Prostate gland (tissue), 2 donors: ENCODE measurements around the gene CCDC192. TPM values are rescaled to one million over a fixed set of nuclear protein-coding genes. Genes with fewer than 3 reads are reported as not detected.
"Not testable (repeated sequence)": the region's sequence is repeated elsewhere in the genome, so short reads cannot be mapped to it uniquely, and the experiment has no call there.

ENCODE experiments used
- DNase-seq: peaks from one replicate; pipeline ENCODE4 v3.0.0-alpha.2; 2019; ENCODE audit warnings: low spot score
- H3K27ac ChIP-seq, 2 donors: fragments of 200-600 bp; sonication (generic); 2 replicates each; pipeline ENCODE4 v1.5.1; 2017 to 2019
- H3K27me3 ChIP-seq: fragments of 200-600 bp; sonication (generic); replicated peaks from 2 replicates; pipeline ENCODE4 v1.5.1; 2019; ENCODE audit not compliant: insufficient read depth
- H3K36me3 ChIP-seq, 2 donors: fragments of 200-600 bp; sonication (generic); 1 replicate in 1 of 2; 2 replicates in 1 of 2; pipeline versions ENCODE4 v1.5.1 to v1.8.1; 2017 to 2019
- H3K4me1 ChIP-seq: fragments of 200-600 bp; sonication (generic); replicated peaks from 2 replicates; pipeline ENCODE4 v1.5.1; 2019
- H3K4me3 ChIP-seq, 2 donors: fragments of 200-600 bp; sonication (generic); 2 replicates each; pipeline ENCODE4 v1.5.1; 2017 to 2019
- H3K9me3 ChIP-seq: fragments of 200-600 bp; sonication (generic); 2 replicates; pipeline ENCODE4 v1.5.1; 2017
- CTCF ChIP-seq, 4 experiments: fragments of 200-600 bp in 2 of 4; fragments of 450-650 bp in 2 of 4; sonication (generic) in 2 of 4; IDR thresholded peaks; 1 replicate in 3 of 4; 2 replicates in 1 of 4; pipeline ENCODE4 v1.5.1; 2016 to 2019; ENCODE audit warnings: antibody characterized with exemption in 4 of 4, mild to moderate bottlenecking in 2 of 4, moderate library complexity in 2 of 4
- POLR2A ChIP-seq: fragments of 450-650 bp; IDR thresholded peaks from one replicate; pipeline ENCODE4 v1.6.1; 2016; ENCODE audit warnings: antibody characterized with exemption, mild to moderate bottlenecking
- POLR2AphosphoS5 ChIP-seq: sonication (generic); formaldehyde crosslinking; IDR thresholded peaks from one replicate; pipeline ENCODE4 v1.6.1; 2017; ENCODE audit warnings: antibody characterized with exemption
- WGBS: methylation state at CpG from one replicate; pipeline ENCODE4 v1.1.5; 2018; 5-methylcytosine and 5-hydroxymethylcytosine counted together
- intact Hi-C: fragments of 100-400 bp; cut with DNase I; formaldehyde crosslinking; loops from one replicate; pipeline ENCODE4 v1.14.2; 2022
- total RNA-seq, 2 donors: library from RNA; depleted of rRNA; stranded (reverse); fragments of >200 nt; gene quantifications; one replicate each; pipeline ENCODE4 v1.1.0, GENCODE V29; 2016

The CCDC192 gene
- total RNA-seq, 2 donors from 2014 or later = not detected

GRCh38 chr5:127774221-127774620 lies 71.0 kb downstream of the CCDC192 start:
- WGBS = 61% methylated on average over 2 of the region's 2 CpGs
- Histone ChIP-seq H3K4me3 (no peak overlapping the region), H3K4me1 (no peaks in the 10 kb centered on the region), H3K36me3 (no peaks in the 10 kb centered on the region), H3K9me3 (no peaks in the 10 kb centered on the region), H3K27me3 (no peaks in the 10 kb centered on the region), H3K27ac (no peak overlapping the region)
- TF ChIP-seq POLR2A (no peak), CTCF (IDR thresholded peaks at IDR 0.05) (no peak), POLR2AphosphoS5 (no peak)
- intact Hi-C loops = no loop called here
- DNase-seq = no peak

GRCh38 chr5:127776477-127776876 lies 73.3 kb downstream of the CCDC192 start:
- WGBS = over 99% methylated on average over 4 of the region's 4 CpGs
- Histone ChIP-seq H3K4me1 (no peaks in the 10 kb centered on the region), H3K4me3 (no peak overlapping the region), H3K36me3 (no peaks in the 10 kb centered on the region), H3K27me3 (no peaks in the 10 kb centered on the region), H3K27ac (no peak overlapping the region), H3K9me3 (no peaks in the 10 kb centered on the region)
- DNase-seq = no peak
- TF ChIP-seq POLR2A (no peak), POLR2AphosphoS5 (no peak), CTCF (IDR thresholded peaks at IDR 0.05) (no peak)
- intact Hi-C loops = no loop called here

- intact Hi-C loops = no loop called here
- DNase-seq = no peak
- Histone ChIP-seq H3K27me3 (no peaks in the 10 kb centered on the region), H3K36me3 (no peaks in the 10 kb centered on the region), H3K27ac (no peak overlapping the region), H3K9me3 (no peaks in the 10 kb centered on the region), H3K4me1 (no peaks in the 10 kb centered on the region), H3K4me3 (no peak overlapping the region)
- TF ChIP-seq CTCF (IDR thresholded peaks at IDR 0.05) = no peak
- TF ChIP-seq POLR2AphosphoS5 = no peak
Measured at GRCh38 chr5:127777957-127778356, 74.8 kb downstream of the CCDC192 start.

GRCh38 chr5:127782450-127782849 lies 79.3 kb downstream of the CCDC192 start:
- H3K4me3 ChIP-seq, H3K9me3 ChIP-seq, H3K27ac ChIP-seq, intact Hi-C loops, H3K4me1 ChIP-seq, DNase-seq, H3K36me3 ChIP-seq, H3K27me3 ChIP-seq: not testable (repeated sequence)
- WGBS = 97% methylated on average over 2 of the region's 2 CpGs

- TF ChIP-seq POLR2AphosphoS5 = no peak
- no peak for TF ChIP-seq POLR2A
- TF ChIP-seq CTCF (IDR thresholded peaks at IDR 0.05) = no peak
- no peak for DNase-seq
- Histone ChIP-seq H3K36me3 (no peaks in the 10 kb centered on the region), H3K27ac (no peak overlapping the region), H3K27me3 (no peaks in the 10 kb centered on the region), H3K4me1 (no peaks in the 10 kb centered on the region), H3K9me3 (no peaks in the 10 kb centered on the region), H3K4me3 (no peak overlapping the region)
- 82% methylated on average over 6 of the region's 6 CpGs for WGBS
- intact Hi-C loops = no loop called here
Measured at GRCh38 chr5:127785098-127785927, 82.1 kb downstream of the CCDC192 start.
